Tibial artery (tissue), 4 donors: ENCODE results near the gene S1PR5.
A peak's percentile ranks its signal among the peaks of the same experiment; 100 is the strongest.
"Not testable (repeated sequence)": the region's sequence is repeated elsewhere in the genome, so short reads cannot be mapped to it uniquely, and the experiment has no call there.

ENCODE experiments used
- DNase-seq, 2 donors: peaks; one replicate each; pipeline ENCODE4 v3.0.0-alpha.2; 2019
- H3K27ac ChIP-seq, 2 donors: fragments of 200-600 bp; sonication (generic) in 1 of 2; 1 replicate in 1 of 2; 2 replicates in 1 of 2; pipeline ENCODE4 v1.5.1; 2018 to 2019; ENCODE audit warnings: mild to moderate bottlenecking in 1 of 2
- H3K27me3 ChIP-seq, 2 donors: fragments of 200-600 bp; sonication (generic) in 1 of 2; one replicate each; pipeline versions ENCODE4 v1.5.1 to v1.6.0; 2016 to 2019
- H3K36me3 ChIP-seq, 3 donors: fragments of 200-600 bp; sonication (generic) in 2 of 3; one replicate each; pipeline ENCODE4 v1.5.1; 2016 to 2019; ENCODE audit warnings: mild to moderate bottlenecking in 2 of 3
- H3K4me1 ChIP-seq, 4 donors: fragments of 200-600 bp; sonication (generic) in 2 of 4; 1 replicate in 3 of 4; 2 replicates in 1 of 4; pipeline ENCODE4 v1.5.1; 2016 to 2019
- H3K4me3 ChIP-seq, 2 donors: fragments of 200-600 bp; sonication (generic) in 1 of 2; 1 replicate in 1 of 2; 2 replicates in 1 of 2; pipeline ENCODE4 v1.5.1; 2018 to 2019; ENCODE audit warnings: mild to moderate bottlenecking in 2 of 2
- H3K9me3 ChIP-seq, 3 donors: fragments of 200-600 bp; sonication (generic) in 1 of 3; one replicate each; pipeline ENCODE4 v1.5.1; 2016 to 2019
- CTCF ChIP-seq, 2 experiments: fragments of 200-600 bp in 1 of 2; fragments of 450-650 bp in 1 of 2; IDR thresholded peaks; one replicate each; pipeline ENCODE4 v1.5.1; 2017 to 2019; ENCODE audit warnings: antibody characterized with exemption in 2 of 2, mild to moderate bottlenecking in 1 of 2, moderate library complexity in 1 of 2
- intact Hi-C: fragments of 100-400 bp; cut with DNase I; formaldehyde crosslinking; loops from one replicate; pipeline ENCODE4 v1.15.0; 2023; ENCODE audit warnings: low total_unique reads

S1PR5 gene

GRCh38 chr19:10533646-10534386 lies 16.6 kb upstream of the S1PR5 start:
- DNase-seq = no peak
- H3K36me3 ChIP-seq = no peaks in the 10 kb centered on the region
- intact Hi-C loops = no loop called here
- no peaks in the 10 kb centered on the region for H3K9me3 ChIP-seq
- no peak for TF ChIP-seq CTCF (IDR thresholded peaks at IDR 0.05)
- H3K27me3 ChIP-seq = no peaks in the 10 kb centered on the region
- peaks cover 0 to 12% (median 3%) of the 10 kb centered on the region in 4 donors for H3K4me1 ChIP-seq
- H3K27ac ChIP-seq = peak overlapping the region in 1 of 2 donors; percentile 21
- H3K4me3 ChIP-seq = no peak overlapping the region

GRCh38 chr19:10532457-10532856 lies 15.2 kb upstream of the S1PR5 start:
- no peak for DNase-seq
- no peak for TF ChIP-seq CTCF (IDR thresholded peaks at IDR 0.05)
- no peaks in the 10 kb centered on the region for H3K9me3 ChIP-seq
- no peak overlapping the region for H3K27ac ChIP-seq
- peaks cover 0 to 12% (median 3%) of the 10 kb centered on the region in 4 donors for H3K4me1 ChIP-seq
- no peaks in the 10 kb centered on the region for H3K36me3 ChIP-seq
- no peak overlapping the region for H3K4me3 ChIP-seq
- intact Hi-C loops = no loop called here
- no peaks in the 10 kb centered on the region for H3K27me3 ChIP-seq

GRCh38 chr19:10526887-10527286 lies 9.6 kb upstream of the S1PR5 start:
- H3K36me3 ChIP-seq, intact Hi-C loops, H3K4me3 ChIP-seq, H3K27me3 ChIP-seq, H3K27ac ChIP-seq, H3K4me1 ChIP-seq, DNase-seq, H3K9me3 ChIP-seq: not testable (repeated sequence)

GRCh38 chr19:10525636-10526035 lies 8.4 kb upstream of the S1PR5 start:
- no peak overlapping the region for H3K4me3 ChIP-seq
- no peak overlapping the region for H3K27ac ChIP-seq
- no peaks in the 10 kb centered on the region for H3K36me3 ChIP-seq
- intact Hi-C loops = no loop called here
- no peaks in the 10 kb centered on the region for H3K9me3 ChIP-seq
- H3K27me3 ChIP-seq = no peaks in the 10 kb centered on the region
- no peak for TF ChIP-seq CTCF (IDR thresholded peaks at IDR 0.05)
- no peak for DNase-seq
- no peaks in the 10 kb centered on the region for H3K4me1 ChIP-seq

GRCh38 chr19:10523135-10523636 lies 5.9 kb upstream of the S1PR5 start:
- DNase-seq = no peak
- peaks cover 0 to 11% of the 10 kb centered on the region in 2 donors for H3K27me3 ChIP-seq
- intact Hi-C loops = no loop called here
- no peaks in the 10 kb centered on the region for H3K9me3 ChIP-seq
- H3K4me3 ChIP-seq = no peak overlapping the region
- H3K27ac ChIP-seq = no peak overlapping the region
- H3K4me1 ChIP-seq = peaks cover 0 to 7% (median 3%) of the 10 kb centered on the region in 4 donors
- no peaks in the 10 kb centered on the region for H3K36me3 ChIP-seq
- no peak for TF ChIP-seq CTCF (IDR thresholded peaks at IDR 0.05)

GRCh38 chr19:10521461-10522171 lies 4.4 kb upstream of the S1PR5 start:
- no peak for DNase-seq
- intact Hi-C loops = no loop called here
- H3K27me3 ChIP-seq = peaks cover 0 to 23% of the 10 kb centered on the region in 2 donors
- TF ChIP-seq CTCF (IDR thresholded peaks at IDR 0.05) = no peak
- H3K36me3 ChIP-seq = no peaks in the 10 kb centered on the region
- peaks cover 0 to 21% (median 15%) of the 10 kb centered on the region in 4 donors for H3K4me1 ChIP-seq
- no peak overlapping the region for H3K27ac ChIP-seq
- no peak overlapping the region for H3K4me3 ChIP-seq
- H3K9me3 ChIP-seq = no peaks in the 10 kb centered on the region
